HG02884 (cell line): ENCODE measurements around the gene GCGR.

ENCODE experiments used
- ATAC-seq: cut with Tn5 transposase; IDR thresholded peaks from one replicate; pipeline ENCODE4 v1.9.1; 2021; ENCODE audit warnings: mild to moderate bottlenecking, moderate library complexity; ENCODE audit not compliant: unreplicated experiment

The GCGR gene

DNA sequence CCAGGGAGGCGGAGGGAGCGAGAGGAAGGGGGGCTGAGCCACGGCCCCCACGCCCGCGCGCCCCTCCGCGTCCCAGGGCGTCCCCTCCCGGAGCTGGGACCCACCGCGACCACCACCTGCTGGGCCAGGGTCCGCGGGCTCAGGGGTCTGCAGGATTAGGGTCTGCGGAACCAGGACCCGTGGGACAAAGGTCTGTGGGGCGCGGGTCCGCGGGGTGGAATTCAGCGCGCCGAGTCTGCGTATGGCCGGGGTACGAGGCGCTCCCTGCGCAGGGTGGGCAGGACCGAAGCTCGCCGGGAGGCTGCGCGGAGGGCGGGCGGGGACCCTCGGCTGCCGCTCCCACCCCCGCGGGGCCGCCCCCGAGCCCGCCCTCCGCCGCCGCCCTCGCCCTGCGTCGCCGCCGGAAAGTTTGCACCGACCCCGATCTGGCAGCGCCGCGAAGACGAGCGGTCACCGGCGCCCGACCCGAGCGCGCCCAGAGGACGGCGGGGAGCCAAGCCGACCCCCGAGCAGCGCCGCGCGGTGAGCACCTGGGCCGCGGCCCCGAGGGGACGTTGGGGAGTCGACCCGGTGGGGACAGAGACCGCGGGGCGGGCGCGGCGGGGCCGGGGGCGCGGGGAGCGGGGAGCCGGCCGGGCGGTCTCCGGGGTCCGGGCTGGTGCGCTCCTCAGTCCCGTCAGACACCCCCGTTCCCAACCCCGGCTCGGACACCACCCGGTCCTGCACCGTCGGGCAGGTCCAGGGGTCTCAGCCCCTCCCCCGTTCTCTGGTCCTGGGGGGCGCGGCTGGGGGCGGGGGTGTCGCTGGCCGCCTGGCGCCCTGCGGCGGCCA lies at the start of gene GCGR:
GCGR (plus strand) TSS at position 423 of the 831 bp plus-strand sequence. CDS start 4,869 bp downstream, outside the sequence.
- ATAC-seq, result no peak

GRCh38 chr17:81792675-81793615 lies 11.0 kb upstream of the GCGR start:
- no peak for ATAC-seq

- ATAC-seq, result no peak
Measured at GRCh38 chr17:81794074-81794476, 9.9 kb upstream of the GCGR start.

DNA sequence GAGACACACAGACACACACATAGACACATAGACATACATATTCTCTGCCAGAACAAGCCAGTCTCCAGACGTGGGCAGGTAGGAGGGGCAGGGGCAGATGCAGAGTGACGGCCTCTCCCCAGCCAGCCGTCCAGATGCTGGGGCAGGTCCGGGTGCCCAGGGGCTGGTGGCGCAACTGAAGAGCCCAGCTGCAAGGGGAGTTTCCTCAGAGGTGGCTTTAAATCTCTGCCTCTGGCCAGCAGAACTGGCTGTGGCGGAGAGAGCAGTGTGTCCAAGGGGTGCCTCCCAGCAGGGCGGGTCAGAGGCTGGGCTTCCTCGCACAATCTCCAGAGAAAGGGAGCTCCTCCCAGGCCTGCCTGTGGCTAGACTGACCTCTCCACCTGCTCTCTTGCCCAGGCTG lies 9.4 kb upstream of the GCGR start:
- ATAC-seq, result no peak

- no peak for ATAC-seq
Measured at GRCh38 chr17:81801327-81801726, 2.6 kb upstream of the GCGR start.

DNA sequence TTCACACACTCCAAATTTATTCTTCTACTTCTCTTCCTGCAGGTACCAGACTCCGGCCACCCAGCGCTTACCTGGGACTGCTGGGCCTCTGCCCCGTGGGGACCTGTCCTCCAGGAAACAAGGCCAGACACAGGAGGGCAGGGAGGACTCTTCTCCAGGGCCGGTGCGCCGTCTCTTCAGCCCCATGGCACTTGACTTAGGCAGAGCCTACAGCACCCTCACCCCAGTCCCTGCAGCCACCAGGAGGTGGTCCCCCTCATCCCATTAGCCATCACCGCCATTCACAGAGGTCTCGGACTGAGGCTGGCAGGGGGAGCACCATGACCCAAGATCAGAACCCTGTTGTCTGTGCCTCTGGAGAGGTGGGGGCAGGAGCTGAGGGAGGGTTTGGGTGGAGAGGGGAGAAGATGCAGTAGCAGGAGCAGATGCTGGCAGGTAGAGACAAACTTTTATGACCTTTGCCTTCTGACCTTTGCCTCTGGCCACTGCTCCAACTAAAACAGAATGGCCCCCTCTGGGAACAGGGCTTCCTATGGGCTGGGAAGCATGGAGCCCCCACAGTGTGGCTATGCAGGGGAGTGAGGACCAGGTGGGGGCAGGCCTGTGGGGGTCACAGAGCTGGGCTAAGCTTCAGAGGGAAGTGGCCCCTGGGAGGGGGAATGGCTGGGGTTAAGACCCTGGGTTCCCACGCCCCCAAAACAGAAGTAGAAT lies 1.7 kb upstream of the GCGR start:
- ATAC-seq, result no peak

DNA sequence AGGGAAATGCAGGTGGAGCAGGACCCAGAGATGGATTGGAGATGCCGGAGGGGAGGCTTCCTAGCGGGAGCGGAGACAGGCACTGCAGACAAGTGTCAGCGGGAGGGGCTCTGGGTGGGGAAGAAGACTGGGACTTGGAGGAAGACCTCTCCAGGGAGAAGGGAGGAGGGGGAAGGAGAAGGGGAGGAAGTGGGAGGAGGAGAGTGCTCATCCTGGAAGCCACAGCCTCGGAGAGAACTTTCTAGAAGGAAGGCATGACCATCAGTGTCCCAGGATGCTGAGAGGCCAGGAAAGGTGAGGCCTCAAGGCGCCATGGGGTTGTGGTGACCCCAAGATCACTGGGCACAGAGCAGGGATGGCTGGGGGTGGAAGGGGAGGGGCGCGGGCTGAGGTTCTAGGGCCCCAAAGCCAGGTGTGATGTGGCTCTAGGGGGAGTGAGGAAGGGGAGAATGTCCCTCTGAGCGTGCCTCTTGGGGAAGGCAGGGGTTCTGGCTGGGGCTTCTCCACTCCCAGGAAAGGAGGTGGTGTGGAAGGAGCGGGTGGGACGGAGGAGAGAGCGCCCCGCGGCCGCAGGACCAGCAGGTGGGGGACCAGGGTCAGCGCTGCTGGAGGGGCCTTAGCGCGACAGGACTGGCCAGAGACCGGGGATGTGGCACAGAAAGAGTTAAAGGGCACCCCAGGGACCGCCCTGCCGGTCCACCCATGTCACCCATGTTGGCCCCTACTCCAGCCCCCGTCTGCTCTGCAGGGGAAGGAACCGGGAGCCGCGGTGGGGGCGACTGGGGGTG lies 900 bp upstream of the GCGR start:
- no peak for ATAC-seq

- no peak for ATAC-seq
Measured at GRCh38 chr17:81804559-81805399, 829 bp downstream of the GCGR start.

DNA sequence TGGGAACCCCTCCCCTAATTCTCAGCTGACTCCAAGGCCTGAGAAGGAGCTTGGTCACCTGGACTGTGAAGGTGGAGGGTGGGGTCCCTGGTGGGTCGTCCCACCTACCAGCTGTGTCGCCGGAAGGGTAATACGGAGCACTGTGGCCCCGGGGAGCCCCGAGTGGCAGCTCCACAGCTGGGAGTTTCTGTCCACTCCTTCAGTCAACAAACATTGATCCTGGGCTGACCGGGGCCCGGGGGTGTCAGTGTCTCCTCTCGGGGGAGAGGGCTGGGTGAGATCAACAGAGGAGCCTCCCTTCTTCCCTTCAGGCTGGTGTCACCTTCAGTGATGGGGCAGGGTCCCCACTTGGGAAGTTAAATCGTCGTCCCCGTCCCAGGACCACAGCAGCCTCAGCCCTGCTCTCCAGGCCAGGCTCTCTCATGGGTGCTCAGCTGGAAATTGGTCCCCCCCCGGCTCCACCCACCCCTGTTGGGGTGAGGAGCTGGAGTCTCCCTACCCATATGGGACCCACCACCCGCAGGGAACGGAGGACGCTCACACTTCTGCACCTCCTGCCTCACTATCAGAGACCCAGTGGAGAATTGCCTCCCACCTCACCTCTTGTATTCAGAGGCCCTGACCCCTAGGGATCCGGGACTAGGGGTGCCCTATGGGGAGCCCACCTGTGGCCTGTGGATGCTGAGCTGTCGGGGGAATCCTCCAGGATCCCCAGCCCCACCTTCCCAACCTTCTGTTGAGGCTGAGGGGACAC lies 1.9 kb downstream of the GCGR start:
- no peak for ATAC-seq

DNA sequence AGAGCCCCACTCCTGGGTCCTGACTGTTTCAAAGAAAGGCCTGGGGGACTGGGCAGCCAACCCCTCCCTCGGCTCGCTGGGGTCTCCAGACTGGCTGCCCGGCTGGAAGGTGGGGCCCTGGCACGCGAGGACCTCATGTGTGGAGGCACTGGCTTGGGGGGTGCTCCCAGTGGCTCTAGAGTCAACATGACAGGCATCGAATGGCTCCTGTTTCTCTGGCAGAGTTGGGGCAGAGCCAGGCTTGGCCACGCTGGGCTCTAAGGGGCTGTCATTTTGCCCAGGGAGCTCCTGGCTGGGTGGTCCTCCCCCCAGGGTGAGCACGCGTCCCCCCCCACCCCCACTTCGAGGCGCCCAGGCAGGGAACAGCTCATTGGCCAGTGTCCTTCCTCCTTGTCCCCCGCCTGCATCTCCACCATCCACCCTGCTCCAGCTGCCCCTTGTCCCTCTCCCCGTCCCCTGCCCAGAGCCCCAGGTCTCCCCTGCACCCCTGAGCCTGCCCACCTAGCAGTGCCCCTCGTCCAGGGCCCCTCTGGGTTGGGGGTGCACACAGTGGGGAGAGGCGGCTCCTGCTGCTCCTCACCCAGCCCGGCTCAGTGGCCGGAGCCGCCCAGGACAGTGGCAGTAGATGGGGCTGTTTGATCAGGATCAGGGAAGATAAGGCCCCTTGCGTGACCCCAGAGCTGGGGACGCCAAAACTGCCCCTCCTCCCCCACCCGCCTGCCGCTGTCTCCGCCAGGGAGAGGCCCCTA lies 2.7 kb downstream of the GCGR start:
- no peak for ATAC-seq

DNA sequence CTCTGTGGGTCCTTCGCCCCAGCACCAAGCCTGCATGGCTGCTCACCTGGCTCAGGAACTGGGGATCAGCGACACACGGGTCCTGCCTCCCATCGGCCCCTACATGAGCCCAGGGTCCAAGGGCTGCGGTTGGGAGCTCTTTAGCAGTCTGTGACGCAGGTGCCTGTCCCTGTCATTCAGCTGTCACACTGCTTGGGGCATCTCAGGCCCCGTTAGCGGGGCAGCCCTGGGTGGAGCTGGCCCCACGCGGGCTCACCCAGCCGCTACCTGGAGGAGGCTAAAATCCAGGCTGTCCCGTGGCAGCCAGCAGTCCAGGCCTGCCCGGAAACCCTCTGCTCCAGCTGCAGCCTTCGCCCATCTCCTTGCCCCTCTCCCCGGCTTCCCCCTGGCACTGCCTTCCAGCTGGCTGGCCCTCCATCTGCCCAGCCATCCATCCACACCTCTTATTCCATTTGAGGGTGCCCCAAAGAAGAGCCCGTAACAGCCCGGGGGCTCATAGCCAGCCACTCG lies 3.3 kb downstream of the GCGR start:
- ATAC-seq, result no peak

DNA sequence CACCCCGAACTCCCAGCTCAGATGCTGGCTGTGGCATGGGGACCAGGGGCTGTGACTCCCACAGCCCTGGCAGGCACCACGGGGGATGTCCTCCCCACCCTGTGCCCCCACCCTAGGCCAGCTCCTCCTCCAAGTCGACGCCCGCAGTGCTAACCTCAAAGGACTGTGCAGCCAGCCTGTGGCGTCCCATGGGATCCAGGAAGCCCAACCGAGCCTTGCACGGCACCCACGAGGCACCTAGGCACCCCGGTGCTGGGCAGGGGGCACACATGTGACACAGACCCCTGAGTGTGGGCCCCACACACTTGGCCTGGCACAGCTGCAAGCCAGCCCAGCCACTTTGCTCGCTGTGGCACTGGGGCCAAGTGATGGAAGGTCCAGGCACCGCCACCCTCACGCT lies 3.9 kb downstream of the GCGR start:
- no peak for ATAC-seq

DNA sequence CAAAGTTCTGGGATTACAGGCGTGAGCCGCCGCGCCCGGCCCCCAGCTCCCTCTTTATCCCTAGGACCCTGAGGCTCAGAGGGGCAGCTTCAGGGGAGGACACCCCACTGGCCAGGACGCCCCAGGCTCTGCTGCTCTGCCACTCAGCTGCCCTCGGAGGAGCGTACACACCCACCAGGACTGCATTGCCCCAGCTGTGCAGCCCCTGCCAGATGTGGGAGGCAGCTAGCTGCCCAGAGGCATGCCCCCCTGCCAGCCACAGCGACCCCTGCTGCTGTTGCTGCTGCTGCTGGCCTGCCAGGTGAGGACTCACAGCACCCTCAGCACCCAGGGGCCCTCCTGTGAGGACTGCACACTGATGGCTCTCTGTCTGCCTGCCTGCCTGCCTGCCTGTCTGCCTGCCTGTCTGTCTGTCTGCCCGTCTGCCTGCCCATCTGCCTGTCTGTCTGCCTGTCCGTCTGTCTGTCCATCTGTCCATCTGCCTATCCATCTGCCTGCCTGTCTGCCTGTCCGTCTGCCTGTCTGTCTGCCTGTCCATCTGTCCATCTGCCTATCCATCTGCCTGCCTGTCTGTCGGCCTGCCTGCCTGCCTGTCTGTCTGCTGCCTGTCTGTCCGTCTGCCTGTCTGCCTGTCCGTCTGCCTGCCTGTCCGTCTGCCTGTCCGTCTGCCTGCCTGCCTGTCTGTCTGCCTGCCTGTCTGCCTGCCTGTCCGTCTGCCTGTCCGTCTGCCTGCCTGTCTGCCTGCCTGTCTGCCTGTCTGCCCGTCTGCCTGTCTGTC lies 5.0 kb downstream of the GCGR start:
- no peak for ATAC-seq

DNA sequence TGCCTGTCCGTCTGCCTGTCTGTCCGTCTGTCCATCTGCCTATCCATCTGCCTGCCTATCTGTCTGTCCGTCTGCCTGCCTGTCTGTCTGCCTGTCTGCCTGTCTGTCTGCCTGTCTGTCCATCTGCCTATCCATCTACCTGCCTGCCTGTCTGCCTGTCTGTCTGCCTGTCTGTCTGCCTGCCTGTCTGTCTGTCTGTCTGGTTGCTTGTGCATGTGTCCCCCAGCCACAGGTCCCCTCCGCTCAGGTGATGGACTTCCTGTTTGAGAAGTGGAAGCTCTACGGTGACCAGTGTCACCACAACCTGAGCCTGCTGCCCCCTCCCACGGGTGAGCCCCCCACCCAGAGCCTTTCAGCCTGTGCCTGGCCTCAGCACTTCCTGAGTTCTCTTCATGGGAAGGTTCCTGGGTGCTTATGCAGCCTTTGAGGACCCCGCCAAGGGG lies 5.6 kb downstream of the GCGR start:
- no peak for ATAC-seq

DNA sequence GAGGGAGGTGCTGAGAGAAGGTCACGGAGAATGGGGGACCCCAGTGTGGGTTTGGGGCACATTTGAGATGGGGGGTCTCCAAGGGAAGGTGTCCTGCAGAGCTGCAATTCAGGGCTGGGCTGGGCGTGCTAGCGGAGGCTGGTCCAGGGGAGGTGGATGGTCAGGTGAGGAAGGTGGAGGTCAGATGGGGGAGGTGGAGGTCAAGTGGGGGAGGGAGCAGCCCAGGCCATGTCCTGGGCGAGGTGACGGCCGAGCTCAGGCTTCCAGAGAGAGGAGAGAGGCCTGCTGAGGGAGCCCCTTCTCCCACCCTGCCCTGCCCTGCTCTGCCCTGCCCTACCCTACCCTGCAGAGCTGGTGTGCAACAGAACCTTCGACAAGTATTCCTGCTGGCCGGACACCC lies 6.5 kb downstream of the GCGR start:
- ATAC-seq, result no peak

DNA sequence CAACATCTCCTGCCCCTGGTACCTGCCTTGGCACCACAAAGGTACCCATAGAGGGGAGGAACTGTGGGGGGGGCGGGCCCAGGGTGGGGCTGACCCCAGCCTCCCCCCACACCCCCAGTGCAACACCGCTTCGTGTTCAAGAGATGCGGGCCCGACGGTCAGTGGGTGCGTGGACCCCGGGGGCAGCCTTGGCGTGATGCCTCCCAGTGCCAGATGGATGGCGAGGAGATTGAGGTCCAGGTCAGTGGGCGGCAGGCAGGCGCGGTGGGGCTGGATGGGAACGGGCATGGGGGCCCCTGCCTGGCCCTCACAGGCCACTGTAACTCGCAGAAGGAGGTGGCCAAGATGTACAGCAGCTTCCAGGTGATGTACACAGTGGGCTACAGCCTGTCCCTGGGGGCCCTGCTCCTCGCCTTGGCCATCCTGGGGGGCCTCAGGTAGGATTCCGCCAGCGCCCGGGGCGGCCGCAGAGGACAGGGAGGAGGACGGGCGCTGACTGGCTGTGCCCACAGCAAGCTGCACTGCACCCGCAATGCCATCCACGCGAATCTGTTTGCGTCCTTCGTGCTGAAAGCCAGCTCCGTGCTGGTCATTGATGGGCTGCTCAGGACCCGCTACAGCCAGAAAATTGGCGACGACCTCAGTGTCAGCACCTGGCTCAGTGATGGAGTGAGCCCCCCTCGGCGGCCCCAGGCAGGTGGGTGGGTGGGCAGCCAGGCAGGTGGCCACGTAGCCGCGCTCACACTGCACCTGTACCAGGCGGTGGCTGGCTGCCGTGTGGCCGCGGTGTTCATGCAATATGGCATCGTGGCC lies 7.1 kb downstream of the GCGR start:
- no peak for ATAC-seq
